T-helper 22 cell (primary cell): ENCODE measurements around the gene TMEM235.
"Not testable (repeated sequence)": the region's sequence is repeated elsewhere in the genome, so short reads cannot be mapped to it uniquely, and the experiment has no call there.

ENCODE experiments used
- DNase-seq: peaks from one replicate; pipeline ENCODE4 v3.0.0-alpha.2; 2020; ENCODE audit warnings: low read depth

TMEM235 gene

GRCh38 chr17:78238823-78239488 lies 7.5 kb downstream of the TMEM235 start:
- no peak for DNase-seq

- DNase-seq: no peak
Measured at GRCh38 chr17:78239489-78239931, 8.1 kb downstream of the TMEM235 start.

- DNase-seq: no peak
Measured at GRCh38 chr17:78240012-78240655, 8.7 kb downstream of the TMEM235 start.

- DNase-seq: no peak
Measured at GRCh38 chr17:78240839-78241238, 9.4 kb downstream of the TMEM235 start.

- DNase-seq: no peak
Measured at GRCh38 chr17:78241277-78242023, 10.0 kb downstream of the TMEM235 start.

GRCh38 chr17:78242024-78242742 lies 10.8 kb downstream of the TMEM235 start:
- no peak for DNase-seq

GRCh38 chr17:78247304-78247703 lies 15.9 kb downstream of the TMEM235 start:
- DNase-seq: no peak

- DNase-seq: no peak
Measured at GRCh38 chr17:78248051-78248914, 16.9 kb downstream of the TMEM235 start.

GRCh38 chr17:78249074-78249817 lies 17.8 kb downstream of the TMEM235 start:
- DNase-seq: no peak

GRCh38 chr17:78249818-78250806 lies 18.7 kb downstream of the TMEM235 start:
- DNase-seq: no peak

GRCh38 chr17:78250891-78251772 lies 19.7 kb downstream of the TMEM235 start:
- peak; percentile 61 for DNase-seq

GRCh38 chr17:78251773-78252103 lies 20.3 kb downstream of the TMEM235 start:
- no peak for DNase-seq

- peak; percentile 84 for DNase-seq
Measured at GRCh38 chr17:78252111-78252634, 20.7 kb downstream of the TMEM235 start.

GRCh38 chr17:78252701-78253635 lies 21.5 kb downstream of the TMEM235 start:
- no peak for DNase-seq

- not testable (repeated sequence) for DNase-seq
Measured at GRCh38 chr17:78253636-78253945, 22.2 kb downstream of the TMEM235 start.

- DNase-seq: peak; percentile 62
Measured at GRCh38 chr17:78253946-78254672, 22.7 kb downstream of the TMEM235 start.
